Hepatocyte (in vitro differentiated cells): ENCODE data around the gene VAV2. TPM values are rescaled to one million over a fixed set of nuclear protein-coding genes. Genes with fewer than 3 reads are reported as not detected.

Experiments used
- DNase-seq: peaks from one replicate; pipeline ENCODE4 v3.0.0-alpha.2; 2016; ENCODE audit warnings: low spot score
- H2AFZ ChIP-seq: fragments of 200-600 bp; sonication (generic); 2 replicates; pipeline ENCODE4 v1.6.0; 2016; ENCODE audit warnings: antibody characterized with exemption, mild to moderate bottlenecking
- H3K27ac ChIP-seq: fragments of 200-600 bp; sonication (generic); 2 replicates; pipeline ENCODE4 v1.5.1; 2016; ENCODE audit warnings: mild to moderate bottlenecking
- H3K27me3 ChIP-seq: fragments of 200-600 bp; sonication (generic); 2 replicates; pipeline ENCODE4 v1.6.1; 2016
- H3K36me3 ChIP-seq: fragments of 200-600 bp; sonication (generic); replicated peaks from 2 replicates; pipeline ENCODE4 v1.5.1; 2016; ENCODE audit warnings: low read depth; ENCODE audit not compliant: insufficient read depth
- H3K4me1 ChIP-seq: fragments of 200-600 bp; sonication (generic); 2 replicates; pipeline ENCODE4 v1.5.1; 2016; ENCODE audit warnings: mild to moderate bottlenecking, moderate library complexity; ENCODE audit not compliant: insufficient read depth
- H3K4me2 ChIP-seq: fragments of 200-600 bp; sonication (generic); 2 replicates; pipeline ENCODE4 v1.6.0; 2016
- H3K4me3 ChIP-seq: fragments of 200-600 bp; sonication (generic); 2 replicates; pipeline ENCODE4 v1.5.1; 2016; ENCODE audit warnings: mild to moderate bottlenecking
- H3K79me2 ChIP-seq: fragments of 200-600 bp; sonication (generic); 2 replicates; pipeline ENCODE4 v1.6.0; 2017; ENCODE audit warnings: mild to moderate bottlenecking
- H3K9me2 ChIP-seq: fragments of 200-600 bp; sonication (generic); replicated peaks from 2 replicates; pipeline ENCODE4 v1.6.0; 2017; ENCODE audit warnings: mild to moderate bottlenecking; ENCODE audit not compliant: insufficient read depth
- H3K9me3 ChIP-seq: fragments of 200-600 bp; sonication (generic); 2 replicates; pipeline ENCODE4 v1.5.1; 2016; ENCODE audit warnings: low read depth, mild to moderate bottlenecking
- H4K20me1 ChIP-seq: fragments of 200-600 bp; sonication (generic); 2 replicates; pipeline ENCODE4 v1.6.0; 2016; ENCODE audit warnings: mild to moderate bottlenecking; ENCODE audit not compliant: insufficient read depth, poor library complexity, severe bottlenecking
- EZH2 ChIP-seq: fragments of 200-600 bp; sonication (generic); IDR thresholded peaks from 2 replicates; pipeline ENCODE4 v1.6.1; 2016; ENCODE audit warnings: antibody characterized with exemption, mild to moderate bottlenecking, borderline replicate concordance
- EZH2phosphoT487 ChIP-seq: fragments of 200-600 bp; sonication (generic); IDR thresholded peaks from one replicate; pipeline ENCODE4 v1.6.1; 2018; ENCODE audit warnings: antibody characterized with exemption, mild to moderate bottlenecking, low read depth, moderate library complexity; ENCODE audit not compliant: unreplicated experiment, severe bottlenecking
- WGBS: methylation state at CpG from one replicate; pipeline ENCODE4 v1.1.6; 2016; ENCODE audit warnings: low lambda C conversion rate; ENCODE audit errors: missing lambda C conversion rate; 5-methylcytosine and 5-hydroxymethylcytosine counted together
- polyA plus RNA-seq: library from polyadenylated mRNA; unstranded; fragments of >200 nt; fragmentation: Nextera tagmentation; extraction: Ambion mirVana; gene quantifications from 2 replicates; pipeline ENCODE4 v1.2.1, GENCODE V29; 2016
- total RNA-seq: library from RNA; depleted of rRNA; stranded (reverse); fragments of >200 nt; gene quantifications from 2 replicates; pipeline ENCODE4 v1.2.3, GENCODE V29; 2014
- TF ChIP-seq, protein P1 (sequence below): fragments of 200-600 bp; sonication (generic); IDR thresholded peaks from 2 replicates; pipeline ENCODE4 v1.5.1; 2016; ENCODE audit warnings: antibody characterized with exemption, mild to moderate bottlenecking; ENCODE audit not compliant: poor library complexity

VAV2 gene
- total and polyA plus RNA-seq, 2 experiments from 2014 or later, result 24.9 to 27.7 TPM

DNA sequence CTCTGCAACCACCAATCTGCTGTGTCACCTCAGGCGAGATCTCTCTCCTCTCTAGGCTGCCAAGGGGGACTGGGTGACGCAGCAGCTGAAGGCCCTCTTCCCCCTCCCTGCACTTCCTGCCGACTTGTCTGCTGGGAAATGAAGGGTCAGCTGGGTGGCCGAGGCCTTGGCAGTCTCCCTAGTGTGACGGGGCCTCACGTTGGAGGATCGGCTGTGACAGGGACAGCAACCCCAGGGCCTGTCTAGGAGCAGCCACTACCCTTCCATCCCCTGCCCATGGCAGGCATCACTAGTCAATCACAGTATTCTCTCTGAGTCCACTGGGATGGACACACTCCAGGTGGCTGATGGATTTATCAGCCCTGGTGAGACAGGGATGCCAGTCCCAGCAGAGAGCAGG is 146.7 kb downstream of the VAV2 start:
- 65% methylated on average over 7 of the region's 7 CpGs for WGBS

DNA sequence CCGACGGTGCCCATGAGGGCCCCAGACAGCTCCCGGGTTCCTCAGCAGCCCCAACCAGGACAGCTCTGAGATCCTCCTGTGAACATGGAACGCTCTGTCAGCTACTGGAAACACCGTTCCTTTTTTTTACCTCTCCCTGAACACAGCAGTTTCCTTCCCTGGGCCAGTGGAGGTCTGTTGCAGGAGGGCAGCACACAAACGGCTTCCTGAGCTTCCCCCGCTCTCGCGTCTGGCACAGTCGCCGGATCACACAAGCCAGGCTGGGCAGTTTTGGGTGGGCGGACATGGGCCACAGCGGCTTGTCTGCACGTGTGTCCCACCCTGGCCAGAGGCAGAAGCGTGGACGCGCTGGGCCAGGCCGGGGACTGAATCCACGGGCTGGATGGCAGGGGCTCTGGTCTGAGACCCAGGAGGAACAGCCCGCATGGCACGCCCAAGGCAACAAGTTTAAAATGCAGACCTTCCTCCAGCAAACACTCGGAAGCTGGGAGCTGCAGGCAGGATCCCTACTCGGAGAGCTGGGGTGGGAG is 147.2 kb downstream of the VAV2 start:
- WGBS, result 91% methylated on average over 23 of the region's 23 CpGs
- no peak for DNase-seq
- peaks cover 18% of the 10 kb centered on the region for H3K79me2 ChIP-seq
- H3K36me3 ChIP-seq, result no peaks in the 10 kb centered on the region
- peaks cover 8% of the 10 kb centered on the region for H4K20me1 ChIP-seq
- peak overlapping the region; percentile 51 for H3K27ac ChIP-seq
- no peak overlapping the region for H2AFZ ChIP-seq
- H3K27me3 ChIP-seq, result no peaks in the 10 kb centered on the region
- H3K4me3 ChIP-seq, result no peak overlapping the region
- H3K4me1 ChIP-seq, result peaks cover 14% of the 10 kb centered on the region
- no peaks in the 10 kb centered on the region for H3K9me2 ChIP-seq
- no peaks in the 10 kb centered on the region for H3K9me3 ChIP-seq
- TF ChIP-seq, protein P1, sequence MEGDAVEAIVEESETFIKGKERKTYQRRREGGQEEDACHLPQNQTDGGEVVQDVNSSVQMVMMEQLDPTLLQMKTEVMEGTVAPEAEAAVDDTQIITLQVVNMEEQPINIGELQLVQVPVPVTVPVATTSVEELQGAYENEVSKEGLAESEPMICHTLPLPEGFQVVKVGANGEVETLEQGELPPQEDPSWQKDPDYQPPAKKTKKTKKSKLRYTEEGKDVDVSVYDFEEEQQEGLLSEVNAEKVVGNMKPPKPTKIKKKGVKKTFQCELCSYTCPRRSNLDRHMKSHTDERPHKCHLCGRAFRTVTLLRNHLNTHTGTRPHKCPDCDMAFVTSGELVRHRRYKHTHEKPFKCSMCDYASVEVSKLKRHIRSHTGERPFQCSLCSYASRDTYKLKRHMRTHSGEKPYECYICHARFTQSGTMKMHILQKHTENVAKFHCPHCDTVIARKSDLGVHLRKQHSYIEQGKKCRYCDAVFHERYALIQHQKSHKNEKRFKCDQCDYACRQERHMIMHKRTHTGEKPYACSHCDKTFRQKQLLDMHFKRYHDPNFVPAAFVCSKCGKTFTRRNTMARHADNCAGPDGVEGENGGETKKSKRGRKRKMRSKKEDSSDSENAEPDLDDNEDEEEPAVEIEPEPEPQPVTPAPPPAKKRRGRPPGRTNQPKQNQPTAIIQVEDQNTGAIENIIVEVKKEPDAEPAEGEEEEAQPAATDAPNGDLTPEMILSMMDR, result no peak
- TF ChIP-seq EZH2phosphoT487, result no peak
- TF ChIP-seq EZH2, result no peak
- no peak overlapping the region for H3K4me2 ChIP-seq

More for the DNA sequence above, 146.7 kb downstream of the VAV2 start:
- Histone ChIP-seq H3K9me3 (no peaks in the 10 kb centered on the region), H3K27ac (peak overlapping the region; percentile 13), H3K4me1 (peaks cover 10% of the 10 kb centered on the region), H3K27me3 (no peaks in the 10 kb centered on the region), H2AFZ (no peak overlapping the region), H3K4me3 (no peak overlapping the region), H3K4me2 (no peak overlapping the region), H3K36me3 (no peaks in the 10 kb centered on the region), H3K79me2 (peaks cover 23% of the 10 kb centered on the region), H4K20me1 (peaks cover 8% of the 10 kb centered on the region), H3K9me2 (no peaks in the 10 kb centered on the region)
- DNase-seq, result peak; percentile 37
- TF ChIP-seq, protein P1, result no peak
- TF ChIP-seq EZH2phosphoT487, result no peak
- no peak for TF ChIP-seq EZH2

DNA sequence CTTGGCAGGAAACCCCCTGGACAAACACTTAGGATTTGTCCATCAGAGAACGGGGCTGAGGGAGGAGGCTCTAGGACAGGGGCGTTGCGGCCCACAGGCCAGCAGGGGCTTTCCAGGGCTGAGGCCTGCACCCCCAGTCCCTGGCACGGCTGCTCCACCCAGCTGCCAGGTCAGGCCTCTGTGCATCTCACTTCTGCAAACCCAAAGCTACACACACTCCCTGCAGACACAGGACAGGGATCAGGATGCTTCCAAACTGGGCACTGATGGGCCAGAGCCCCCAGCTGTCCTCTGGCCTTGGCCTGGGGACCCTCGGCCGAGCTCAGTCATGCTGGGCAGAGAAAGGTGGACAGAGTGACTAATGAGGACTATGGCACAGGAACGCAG is 147.7 kb downstream of the VAV2 start:
- Histone ChIP-seq H2AFZ (no peak overlapping the region), H3K27me3 (no peaks in the 10 kb centered on the region), H3K4me1 (peaks cover 19% of the 10 kb centered on the region), H3K36me3 (no peaks in the 10 kb centered on the region), H4K20me1 (peaks cover 8% of the 10 kb centered on the region), H3K4me2 (no peak overlapping the region), H3K27ac (no peak overlapping the region), H3K9me2 (no peaks in the 10 kb centered on the region), H3K4me3 (no peak overlapping the region), H3K79me2 (peaks cover 13% of the 10 kb centered on the region), H3K9me3 (no peaks in the 10 kb centered on the region)
- no peak for TF ChIP-seq EZH2phosphoT487
- 84% methylated on average over 7 of the region's 7 CpGs for WGBS
- DNase-seq, result no peak

DNA sequence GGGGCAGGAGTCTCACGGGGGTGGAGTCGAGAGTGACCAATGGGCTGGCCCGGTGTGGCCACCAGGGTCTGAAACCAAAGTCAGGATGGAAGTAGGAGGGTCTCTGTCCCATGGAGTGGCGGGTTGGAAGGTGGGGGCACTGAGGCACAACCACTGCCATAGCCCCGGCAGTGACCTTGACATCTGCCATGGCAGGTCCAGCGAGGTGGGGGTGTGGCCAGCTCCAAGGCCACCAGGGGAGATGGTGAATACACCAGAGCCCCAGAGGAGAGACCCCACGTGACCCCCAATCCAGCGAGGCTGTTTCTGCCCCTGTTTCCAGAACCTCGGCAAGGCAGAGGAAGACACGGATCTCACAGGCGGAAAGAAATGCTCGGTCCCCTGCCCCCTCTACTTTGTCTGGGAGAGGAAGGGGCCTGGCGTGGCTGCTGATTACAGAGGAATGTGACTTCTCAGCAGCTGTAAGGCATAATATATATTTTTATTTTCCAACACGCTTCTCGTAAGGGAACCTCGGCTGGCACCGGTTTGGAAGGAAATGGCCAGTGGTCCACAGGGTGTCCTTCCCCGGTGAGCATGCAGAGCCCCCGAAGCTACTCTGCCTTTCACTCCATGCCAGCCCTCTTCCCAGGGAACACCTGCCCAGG is 148.2 kb downstream of the VAV2 start:
- H2AFZ ChIP-seq, result no peak overlapping the region
- no peak for DNase-seq
- TF ChIP-seq EZH2phosphoT487 (no peak), EZH2 (no peak)
- TF ChIP-seq, protein P1, result no peak
- H3K79me2 ChIP-seq, result peaks cover 17% of the 10 kb centered on the region
- 81% methylated on average over 19 of the region's 19 CpGs for WGBS
- H3K4me3 ChIP-seq, result no peak overlapping the region
- no peak overlapping the region for H3K4me2 ChIP-seq
- no peaks in the 10 kb centered on the region for H3K9me2 ChIP-seq
- H3K36me3 ChIP-seq, result no peaks in the 10 kb centered on the region
- peaks cover 8% of the 10 kb centered on the region for H4K20me1 ChIP-seq
- no peak overlapping the region for H3K27ac ChIP-seq
- H3K4me1 ChIP-seq, result peaks cover 19% of the 10 kb centered on the region
- H3K9me3 ChIP-seq, result no peaks in the 10 kb centered on the region
- no peaks in the 10 kb centered on the region for H3K27me3 ChIP-seq
